NT2/D1 (cell line): ENCODE data around the gene SGSM1.
A peak's percentile ranks its signal among the peaks of the same experiment; 100 is the strongest.

Experiments
- DNase-seq: peaks from one replicate; pipeline ENCODE4 v3.0.0-alpha.2; 2011; ENCODE audit warnings: low read depth, low spot score
- H3K27me3 ChIP-seq: 2 replicates; pipeline ENCODE4 v1.6.0; 2011; ENCODE audit warnings: mild to moderate bottlenecking; ENCODE audit not compliant: insufficient read length, insufficient read depth
- H3K36me3 ChIP-seq: 2 replicates; pipeline ENCODE4 v1.6.1; 2011; ENCODE audit warnings: mild to moderate bottlenecking, low read length, mixed read lengths; ENCODE audit not compliant: insufficient read depth, insufficient read length
- H3K4me1 ChIP-seq: 2 replicates; pipeline ENCODE4 v1.5.1; 2011; ENCODE audit not compliant: insufficient read depth, insufficient read length
- H3K4me3 ChIP-seq: 2 replicates; pipeline ENCODE4 v1.5.1; 2011; ENCODE audit warnings: low read depth; ENCODE audit not compliant: insufficient read length
- H3K9ac ChIP-seq: 2 replicates; pipeline ENCODE4 v1.6.0; 2011; ENCODE audit warnings: low read depth; ENCODE audit not compliant: insufficient read length
- H3K9me3 ChIP-seq: 2 replicates; pipeline ENCODE4 v1.5.1; 2011; ENCODE audit warnings: mild to moderate bottlenecking, low read length; ENCODE audit not compliant: insufficient read depth
- SUZ12 ChIP-seq: IDR thresholded peaks from 2 replicates; pipeline ENCODE4 v1.6.1; 2011; ENCODE audit not compliant: insufficient read length, insufficient read depth; ENCODE audit errors: extremely low read depth
- YY1 ChIP-seq: IDR thresholded peaks from 2 replicates; pipeline ENCODE4 v1.6.1; 2011; ENCODE audit not compliant: insufficient read length, insufficient read depth
- ZNF274 ChIP-seq: IDR thresholded peaks from 2 replicates; pipeline ENCODE4 v1.6.1; 2011; ENCODE audit warnings: mild to moderate bottlenecking, low read depth, low read length

SGSM1 gene

GRCh38 chr22:24968066-24968561 lies 162.1 kb downstream of the SGSM1 start:
- Histone ChIP-seq H3K9ac (no peak overlapping the region), H3K4me1 (peaks cover 8% of the 10 kb centered on the region), H3K9me3 (no peaks in the 10 kb centered on the region), H3K27me3 (no peaks in the 10 kb centered on the region), H3K4me3 (no peak overlapping the region), H3K36me3 (no peaks in the 10 kb centered on the region)
- TF ChIP-seq SUZ12 (no peak), YY1 (no peak), ZNF274 (no peak)
- DNase-seq: peak; percentile 50

GRCh38 chr22:24969560-24970301 lies 163.7 kb downstream of the SGSM1 start:
- no peak overlapping the region for H3K4me3 ChIP-seq

DNA sequence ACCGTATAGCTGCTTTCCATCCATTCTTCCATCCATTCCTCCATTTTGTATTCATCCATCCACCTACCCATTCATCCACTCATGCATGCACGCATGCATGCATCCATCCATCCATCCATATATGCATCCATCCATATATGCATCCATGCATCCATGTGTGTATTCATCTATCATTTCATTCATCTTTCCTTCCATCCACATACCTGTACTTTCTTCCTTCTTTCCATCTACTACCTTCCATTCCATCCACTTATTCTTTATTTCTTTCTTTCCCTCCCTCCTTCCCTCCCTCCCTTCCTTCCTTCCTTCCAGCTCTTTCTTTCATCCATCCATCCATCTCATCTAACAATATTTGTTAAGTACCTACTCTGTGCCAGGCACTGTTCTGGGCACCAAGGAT lies 166.4 kb downstream of the SGSM1 start:
- no peaks in the 10 kb centered on the region for H3K9me3 ChIP-seq
- no peak for DNase-seq
- peaks cover 11% of the 10 kb centered on the region for H3K4me1 ChIP-seq

More at GRCh38 chr22:24969560-24970301, 163.7 kb downstream of the SGSM1 start:
- no peak for DNase-seq
- Histone ChIP-seq H3K9ac (no peak overlapping the region), H3K27me3 (no peaks in the 10 kb centered on the region), H3K4me1 (peaks cover 8% of the 10 kb centered on the region), H3K36me3 (no peaks in the 10 kb centered on the region), H3K9me3 (no peaks in the 10 kb centered on the region)
- TF ChIP-seq ZNF274 (no peak), SUZ12 (no peak), YY1 (no peak)

DNA sequence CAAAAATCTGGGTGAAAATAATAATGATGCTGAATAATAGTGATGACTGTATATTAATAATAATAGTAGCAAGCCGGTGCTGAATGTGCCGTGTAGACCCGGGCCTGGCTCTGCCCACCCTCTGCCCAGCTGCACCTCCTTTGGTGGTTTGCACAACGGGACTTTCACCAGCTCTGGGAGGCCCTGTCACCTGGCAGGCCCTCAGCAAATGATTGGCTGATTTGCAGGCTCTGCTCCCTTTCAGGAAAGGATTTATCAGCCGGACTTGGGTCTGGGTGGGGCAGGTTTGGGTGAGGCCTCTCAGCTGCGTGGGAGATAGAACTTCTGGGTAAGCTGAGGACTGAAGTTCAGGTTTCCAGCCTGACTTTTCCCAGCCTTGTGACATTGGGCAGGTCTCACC lies 167.9 kb downstream of the SGSM1 start:
- peaks cover 7% of the 10 kb centered on the region for H3K4me1 ChIP-seq
- no peaks in the 10 kb centered on the region for H3K36me3 ChIP-seq
- TF ChIP-seq SUZ12 (no peak), ZNF274 (no peak), YY1 (no peak)
- no peak for DNase-seq
- no peak overlapping the region for H3K4me3 ChIP-seq
- no peaks in the 10 kb centered on the region for H3K27me3 ChIP-seq
- H3K9me3 ChIP-seq: no peaks in the 10 kb centered on the region
- H3K9ac ChIP-seq: no peak overlapping the region

More for the DNA sequence above, 166.4 kb downstream of the SGSM1 start:
- Histone ChIP-seq H3K9ac (no peak overlapping the region), H3K36me3 (no peaks in the 10 kb centered on the region), H3K4me3 (no peak overlapping the region), H3K27me3 (no peaks in the 10 kb centered on the region)
- TF ChIP-seq YY1 (no peak), ZNF274 (no peak), SUZ12 (no peak)

DNA sequence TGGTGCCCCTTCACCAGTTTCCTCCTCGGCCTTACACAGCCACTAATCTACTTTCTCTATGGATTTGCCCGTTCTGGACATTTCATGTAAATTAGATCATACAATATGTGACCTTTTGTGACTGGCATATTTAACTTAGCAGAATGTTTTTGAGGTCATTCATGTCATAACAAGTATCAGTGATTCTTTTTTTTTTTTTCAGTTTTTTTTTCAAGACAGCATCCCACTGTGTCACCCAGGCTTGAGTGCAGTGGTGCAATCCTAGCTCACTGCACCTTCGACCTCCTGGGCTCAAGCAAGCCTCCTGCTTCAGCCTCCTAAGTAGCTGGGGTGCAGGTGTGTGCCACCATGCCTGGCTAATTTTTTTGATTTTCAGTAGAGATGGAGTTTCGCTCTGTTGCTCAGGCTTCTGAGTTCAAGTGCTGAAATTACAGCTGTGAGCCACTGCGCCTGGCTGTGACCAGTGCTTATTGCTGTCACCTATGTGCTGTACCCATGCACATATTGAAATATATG lies 169.2 kb downstream of the SGSM1 start:
- peaks cover 7% of the 10 kb centered on the region for H3K4me1 ChIP-seq
- no peak for DNase-seq

DNA sequence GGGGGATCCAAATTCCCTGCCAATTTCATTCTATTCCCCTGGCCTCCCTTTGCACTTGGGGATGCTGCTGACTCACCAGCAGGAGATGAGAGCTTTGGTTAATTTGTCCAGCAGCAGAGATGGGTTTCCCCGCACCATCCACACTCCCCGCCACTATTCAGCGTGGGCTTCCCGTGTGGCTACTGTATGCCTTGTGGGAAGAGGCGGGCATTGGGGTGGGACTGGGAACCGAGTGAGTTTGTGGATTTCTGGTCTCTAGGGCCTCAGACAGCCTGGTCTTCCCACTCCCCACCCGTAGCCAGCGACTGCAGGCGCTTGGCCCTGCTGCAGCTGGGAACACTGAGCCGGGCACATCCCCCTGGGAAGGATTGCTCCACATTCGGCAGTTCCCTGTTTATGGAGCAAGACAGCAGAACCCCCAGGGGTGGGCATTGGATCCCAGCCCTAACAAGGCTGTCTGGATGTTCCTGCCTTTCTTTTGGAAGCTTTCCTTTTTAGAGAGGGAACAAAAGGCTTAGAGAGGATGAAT lies 169.9 kb downstream of the SGSM1 start:
- no peak for TF ChIP-seq YY1
- no peak for TF ChIP-seq SUZ12
- Histone ChIP-seq H3K9ac (peak overlapping the region; percentile 53), H3K4me3 (no peak overlapping the region), H3K9me3 (no peaks in the 10 kb centered on the region), H3K4me1 (peaks cover 7% of the 10 kb centered on the region), H3K36me3 (no peaks in the 10 kb centered on the region), H3K27me3 (no peaks in the 10 kb centered on the region)
- no peak for DNase-seq

More for the DNA sequence above, 169.2 kb downstream of the SGSM1 start:
- Histone ChIP-seq H3K36me3 (no peaks in the 10 kb centered on the region), H3K9me3 (no peaks in the 10 kb centered on the region), H3K27me3 (no peaks in the 10 kb centered on the region), H3K4me3 (no peak overlapping the region), H3K9ac (no peak overlapping the region)
- TF ChIP-seq ZNF274 (no peak), YY1 (no peak), SUZ12 (no peak)

DNA sequence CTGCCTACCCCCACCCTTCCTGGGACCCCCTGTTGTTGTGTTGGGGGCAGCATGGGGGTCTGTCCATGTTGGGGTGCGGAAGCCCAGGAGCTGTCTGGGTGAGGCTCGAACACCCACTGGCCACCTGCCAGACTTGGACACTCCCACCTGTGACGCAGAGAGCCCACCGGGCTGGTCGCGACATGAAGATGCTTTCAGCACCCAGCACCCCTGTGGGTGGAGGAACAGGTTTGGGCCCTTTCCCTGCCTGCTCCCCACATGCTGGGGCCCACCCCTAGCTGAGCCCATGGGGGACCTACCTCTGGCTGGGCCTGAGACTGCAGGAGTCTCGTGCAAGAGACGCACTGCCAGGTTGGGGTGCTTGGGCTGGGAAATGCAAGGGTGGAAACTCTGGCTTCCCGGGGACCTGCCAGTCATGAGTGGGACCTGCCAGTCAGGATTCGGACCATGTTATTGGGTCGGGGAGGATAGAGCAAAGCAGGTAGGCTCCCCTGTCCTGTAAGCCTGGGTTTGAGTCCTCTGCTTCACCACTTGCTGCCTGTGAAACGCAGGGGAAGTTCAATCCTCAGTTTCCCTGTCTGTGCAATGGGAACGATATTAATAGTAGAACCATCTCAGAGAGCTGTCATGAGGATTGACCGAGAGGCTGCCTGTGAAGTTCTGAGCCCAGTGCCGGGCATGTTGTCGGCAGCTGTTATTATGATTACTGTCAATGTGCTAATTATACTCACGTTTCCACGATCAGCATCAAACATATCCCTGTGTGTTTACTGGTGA lies 170.6 kb downstream of the SGSM1 start:
- DNase-seq: no peak
- TF ChIP-seq YY1 (no peak), ZNF274 (no peak), SUZ12 (no peak)
- Histone ChIP-seq H3K4me3 (no peak overlapping the region), H3K9me3 (no peaks in the 10 kb centered on the region), H3K9ac (peak overlapping the region; percentile 3), H3K4me1 (peaks cover 7% of the 10 kb centered on the region), H3K27me3 (no peaks in the 10 kb centered on the region), H3K36me3 (no peaks in the 10 kb centered on the region)
